HepG2 (cell line): ENCODE measurements around the gene INSIG2. TPM values are rescaled to one million over a fixed set of nuclear protein-coding genes. Genes with fewer than 3 reads are reported as not detected.

ENCODE experiments used
- CREM ChIP-seq, 2 experiments: sonication (generic) in 1 of 2; formaldehyde crosslinking in 1 of 2; IDR thresholded peaks; 2 replicates each; pipeline versions ENCODE4 v1.4.0 to v1.6.1; 2016 to 2020; ENCODE audit warnings: antibody characterized with exemption in 1 of 2, mild to moderate bottlenecking in 1 of 2, missing genetic modification reagents in 1 of 2
- GATAD2A ChIP-seq: IDR thresholded peaks from 2 replicates; pipeline ENCODE4 v1.6.1; 2016
- HNRNPL ChIP-seq: fragments of 200-400 bp; formaldehyde crosslinking; IDR thresholded peaks from 2 replicates; pipeline ENCODE4 v1.6.1; 2017; ENCODE audit warnings: mild to moderate bottlenecking, low read depth, low read length
- MAFG ChIP-seq: sonication (generic); formaldehyde crosslinking; IDR thresholded peaks from 2 replicates; pipeline ENCODE4 v1.5.1; 2020; ENCODE audit warnings: mild to moderate bottlenecking, missing genetic modification reagents
- NFATC3 ChIP-seq: sonication (generic); formaldehyde crosslinking; IDR thresholded peaks from 2 replicates; pipeline ENCODE4 v1.5.1; 2020; ENCODE audit warnings: mild to moderate bottlenecking, missing genetic modification reagents
- NFE2L1 ChIP-seq: sonication (generic); formaldehyde crosslinking; IDR thresholded peaks from 2 replicates; pipeline ENCODE4 v1.4.0; 2020; ENCODE audit warnings: missing genetic modification reagents, mild to moderate bottlenecking, borderline replicate concordance
- PHF5A ChIP-seq: IDR thresholded peaks from one replicate; pipeline ENCODE4 v1.6.1; 2018; ENCODE audit warnings: low read depth, missing genetic modification reagents; ENCODE audit not compliant: unreplicated experiment
- POLR2AphosphoS5 ChIP-seq: IDR thresholded peaks from 2 replicates; pipeline ENCODE4 v1.6.1; 2012; ENCODE audit warnings: low read depth, low read length
- POLR2G ChIP-seq: fragments of 200-400 bp; formaldehyde crosslinking; IDR thresholded peaks from 2 replicates; pipeline ENCODE4 v1.6.1; 2018; ENCODE audit warnings: mild to moderate bottlenecking, low read depth, low read length, moderate library complexity
- PRPF4 ChIP-seq: fragments of 200-400 bp; formaldehyde crosslinking; IDR thresholded peaks from 2 replicates; pipeline ENCODE4 v1.6.1; 2016; ENCODE audit warnings: low read length, low read depth; ENCODE audit not compliant: poor library complexity, severe bottlenecking
- RARA ChIP-seq: IDR thresholded peaks from 2 replicates; pipeline ENCODE4 v1.6.1; 2016; ENCODE audit warnings: missing genetic modification reagents, missing compliant biosample characterization
- SATB2 ChIP-seq: sonication (generic); formaldehyde crosslinking; IDR thresholded peaks from 2 replicates; pipeline ENCODE4 v1.5.0; 2020; ENCODE audit warnings: missing genetic modification reagents
- SPEN ChIP-seq: sonication (generic); formaldehyde crosslinking; IDR thresholded peaks from 2 replicates; pipeline ENCODE4 v1.5.1; 2020; ENCODE audit warnings: low read depth, mild to moderate bottlenecking, missing genetic modification reagents
- STAG1 ChIP-seq: sonication (generic); formaldehyde crosslinking; IDR thresholded peaks from 2 replicates; pipeline ENCODE4 v1.4.0; 2020; ENCODE audit warnings: missing genetic modification reagents
- TARDBP ChIP-seq: sonication (generic); formaldehyde crosslinking; IDR thresholded peaks from 2 replicates; pipeline ENCODE4 v1.8.0; 2022; ENCODE audit warnings: mild to moderate bottlenecking, missing genetic modification reagents
- ZBTB21 ChIP-seq: sonication (generic); formaldehyde crosslinking; IDR thresholded peaks from 2 replicates; pipeline ENCODE4 v1.4.0; 2020; ENCODE audit warnings: missing genetic modification reagents
- ZNF232 ChIP-seq: sonication (generic); formaldehyde crosslinking; IDR thresholded peaks from 2 replicates; pipeline ENCODE4 v1.4.0; 2020; ENCODE audit warnings: missing genetic modification reagents, borderline replicate concordance
- ZNF614 ChIP-seq: IDR thresholded peaks from 2 replicates; pipeline ENCODE4 v1.6.1; 2018; ENCODE audit warnings: missing biosample characterization, missing genetic modification reagents, inconsistent platforms, borderline replicate concordance
- polyA plus RNA-seq, 8 experiments: library from polyadenylated mRNA; depleted of rRNA in 3 of 8; stranded (reverse) in 7 of 8; unstranded in 1 of 8; fragments of >200 nt; fragmentation: Illumina TruSeq in 4 of 8; extraction: Trizol in 4 of 8; gene quantifications; 2 replicates each; pipeline versions ENCODE4 v1.2.1 to v1.2.3, GENCODE V29; 2011 to 2016; ENCODE audit warnings: low read depth in 4 of 8, missing spikeins in 1 of 8, mixed read lengths in 1 of 8; ENCODE audit not compliant: insufficient read depth in 1 of 8
- total RNA-seq, 5 experiments: library from RNA; depleted of rRNA; stranded (reverse); fragments of >200 nt; fragmentation: Illumina TruSeq; extraction: Trizol; gene quantifications; 2 replicates each; pipeline ENCODE4 v1.2.3, GENCODE V29; 2016; ENCODE audit warnings: low read depth in 1 of 5
- TF ChIP-seq, protein P1 (sequence below): sonication (generic); formaldehyde crosslinking; conservative IDR thresholded peaks from 2 replicates; pipeline ENCODE4 v1.4.0; 2020; ENCODE audit warnings: mild to moderate bottlenecking, missing genetic modification reagents, moderate library complexity
- TF ChIP-seq, protein P2 (sequence below): IDR thresholded peaks from 2 replicates; pipeline ENCODE4 v1.6.1; 2016
- TF ChIP-seq, protein P3 (sequence below): sonication (generic); formaldehyde crosslinking; IDR thresholded peaks from 2 replicates; pipeline ENCODE4 v1.5.0; 2020; ENCODE audit warnings: mild to moderate bottlenecking, missing genetic modification reagents, borderline replicate concordance

INSIG2 gene
- total and polyA plus RNA-seq, 2 of the 13 experiments (the other 11 are each of a cell fraction or from before 2014, with no cell fraction given), result 73.5 to 481 TPM

DNA sequence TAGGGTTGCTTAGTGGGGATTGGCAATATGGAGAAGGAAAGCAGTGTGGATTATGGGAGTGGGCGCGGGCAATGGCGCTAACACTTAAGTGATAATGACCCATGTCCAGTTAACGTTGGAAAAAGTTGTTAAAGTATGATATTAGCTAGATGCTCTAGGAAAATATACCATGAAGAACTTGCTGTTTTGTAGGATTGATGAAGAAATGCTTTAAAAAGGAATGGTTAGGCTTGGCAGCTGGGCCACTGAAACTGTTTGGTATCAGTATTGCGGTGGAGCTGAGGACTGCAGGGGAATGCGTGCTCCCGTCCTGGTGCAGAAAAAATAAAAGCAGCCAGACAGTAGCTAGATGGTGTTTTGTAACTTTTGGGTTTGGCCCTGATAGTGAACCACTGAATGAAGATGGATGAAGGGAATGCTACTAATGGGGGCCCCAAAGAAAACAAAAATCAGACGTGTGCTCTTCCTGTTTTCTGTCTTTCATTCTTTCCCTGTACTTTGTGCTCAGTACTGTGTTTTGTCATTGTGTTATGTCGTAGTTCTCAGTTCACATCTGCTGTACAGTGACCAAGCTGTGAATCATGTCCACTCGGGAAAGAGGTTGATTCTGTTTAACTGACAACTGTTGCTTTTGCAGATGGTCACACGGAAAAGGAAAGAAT is 999 bp downstream of the INSIG2 start (continued):
- TF ChIP-seq, protein P1, sequence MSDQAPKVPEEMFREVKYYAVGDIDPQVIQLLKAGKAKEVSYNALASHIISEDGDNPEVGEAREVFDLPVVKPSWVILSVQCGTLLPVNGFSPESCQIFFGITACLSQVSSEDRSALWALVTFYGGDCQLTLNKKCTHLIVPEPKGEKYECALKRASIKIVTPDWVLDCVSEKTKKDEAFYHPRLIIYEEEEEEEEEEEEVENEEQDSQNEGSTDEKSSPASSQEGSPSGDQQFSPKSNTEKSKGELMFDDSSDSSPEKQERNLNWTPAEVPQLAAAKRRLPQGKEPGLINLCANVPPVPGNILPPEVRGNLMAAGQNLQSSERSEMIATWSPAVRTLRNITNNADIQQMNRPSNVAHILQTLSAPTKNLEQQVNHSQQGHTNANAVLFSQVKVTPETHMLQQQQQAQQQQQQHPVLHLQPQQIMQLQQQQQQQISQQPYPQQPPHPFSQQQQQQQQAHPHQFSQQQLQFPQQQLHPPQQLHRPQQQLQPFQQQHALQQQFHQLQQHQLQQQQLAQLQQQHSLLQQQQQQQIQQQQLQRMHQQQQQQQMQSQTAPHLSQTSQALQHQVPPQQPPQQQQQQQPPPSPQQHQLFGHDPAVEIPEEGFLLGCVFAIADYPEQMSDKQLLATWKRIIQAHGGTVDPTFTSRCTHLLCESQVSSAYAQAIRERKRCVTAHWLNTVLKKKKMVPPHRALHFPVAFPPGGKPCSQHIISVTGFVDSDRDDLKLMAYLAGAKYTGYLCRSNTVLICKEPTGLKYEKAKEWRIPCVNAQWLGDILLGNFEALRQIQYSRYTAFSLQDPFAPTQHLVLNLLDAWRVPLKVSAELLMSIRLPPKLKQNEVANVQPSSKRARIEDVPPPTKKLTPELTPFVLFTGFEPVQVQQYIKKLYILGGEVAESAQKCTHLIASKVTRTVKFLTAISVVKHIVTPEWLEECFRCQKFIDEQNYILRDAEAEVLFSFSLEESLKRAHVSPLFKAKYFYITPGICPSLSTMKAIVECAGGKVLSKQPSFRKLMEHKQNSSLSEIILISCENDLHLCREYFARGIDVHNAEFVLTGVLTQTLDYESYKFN (CRISPR knock-in tag), result peak; percentile 83
- TF ChIP-seq STAG1 (CRISPR knock-in tag) (peak; percentile 10; the same call in 1 of the 2 replicates), TARDBP (CRISPR knock-in tag) (peak; percentile 80; the same call in 1 of the 2 replicates), PHF5A (CRISPR knock-in tag) (peak; percentile 12), POLR2G (peak; percentile 100), POLR2AphosphoS5 (peak; percentile 84), ZNF614 (CRISPR knock-in tag) (peak; percentile 67; the same call in 1 of the 2 replicates), GATAD2A (CRISPR knock-in tag) (peak; percentile 57; the same call in 1 of the 2 replicates), MAFG (CRISPR knock-in tag) (no peak), RARA (CRISPR knock-in tag) (peak; percentile 68), HNRNPL (peak; percentile 66; the same call in 1 of the 2 replicates), ZNF232 (CRISPR knock-in tag) (0 out of 2 replicates have a peak, but pooled peaks have one; percentile 53), ZBTB21 (peak; percentile 63; the same call in 1 of the 2 replicates), PRPF4 (peak; percentile 57), SATB2 (CRISPR knock-in tag) (no peak), SPEN (CRISPR knock-in tag) (peak; percentile 48), NFATC3 (CRISPR knock-in tag) (0 out of 2 replicates have a peak, but pooled peaks have one; percentile 55), CREM (IDR thresholded peaks at IDR 0.05) (peak; percentile 86), CREM (CRISPR knock-in tag; IDR thresholded peaks at IDR 0.05) (no peak), NFE2L1 (CRISPR knock-in tag) (no peak)
- TF ChIP-seq, protein P2, sequence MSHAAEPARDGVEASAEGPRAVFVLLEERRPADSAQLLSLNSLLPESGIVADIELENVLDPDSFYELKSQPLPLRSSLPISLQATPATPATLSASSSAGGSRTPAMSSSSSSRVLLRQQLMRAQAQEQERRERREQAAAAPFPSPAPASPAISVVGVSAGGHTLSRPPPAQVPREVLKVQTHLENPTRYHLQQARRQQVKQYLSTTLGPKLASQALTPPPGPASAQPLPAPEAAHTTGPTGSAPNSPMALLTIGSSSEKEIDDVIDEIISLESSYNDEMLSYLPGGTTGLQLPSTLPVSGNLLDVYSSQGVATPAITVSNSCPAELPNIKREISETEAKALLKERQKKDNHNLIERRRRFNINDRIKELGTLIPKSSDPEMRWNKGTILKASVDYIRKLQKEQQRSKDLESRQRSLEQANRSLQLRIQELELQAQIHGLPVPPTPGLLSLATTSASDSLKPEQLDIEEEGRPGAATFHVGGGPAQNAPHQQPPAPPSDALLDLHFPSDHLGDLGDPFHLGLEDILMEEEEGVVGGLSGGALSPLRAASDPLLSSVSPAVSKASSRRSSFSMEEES (CRISPR knock-in tag), result peak; percentile 79
- TF ChIP-seq, protein P3, sequence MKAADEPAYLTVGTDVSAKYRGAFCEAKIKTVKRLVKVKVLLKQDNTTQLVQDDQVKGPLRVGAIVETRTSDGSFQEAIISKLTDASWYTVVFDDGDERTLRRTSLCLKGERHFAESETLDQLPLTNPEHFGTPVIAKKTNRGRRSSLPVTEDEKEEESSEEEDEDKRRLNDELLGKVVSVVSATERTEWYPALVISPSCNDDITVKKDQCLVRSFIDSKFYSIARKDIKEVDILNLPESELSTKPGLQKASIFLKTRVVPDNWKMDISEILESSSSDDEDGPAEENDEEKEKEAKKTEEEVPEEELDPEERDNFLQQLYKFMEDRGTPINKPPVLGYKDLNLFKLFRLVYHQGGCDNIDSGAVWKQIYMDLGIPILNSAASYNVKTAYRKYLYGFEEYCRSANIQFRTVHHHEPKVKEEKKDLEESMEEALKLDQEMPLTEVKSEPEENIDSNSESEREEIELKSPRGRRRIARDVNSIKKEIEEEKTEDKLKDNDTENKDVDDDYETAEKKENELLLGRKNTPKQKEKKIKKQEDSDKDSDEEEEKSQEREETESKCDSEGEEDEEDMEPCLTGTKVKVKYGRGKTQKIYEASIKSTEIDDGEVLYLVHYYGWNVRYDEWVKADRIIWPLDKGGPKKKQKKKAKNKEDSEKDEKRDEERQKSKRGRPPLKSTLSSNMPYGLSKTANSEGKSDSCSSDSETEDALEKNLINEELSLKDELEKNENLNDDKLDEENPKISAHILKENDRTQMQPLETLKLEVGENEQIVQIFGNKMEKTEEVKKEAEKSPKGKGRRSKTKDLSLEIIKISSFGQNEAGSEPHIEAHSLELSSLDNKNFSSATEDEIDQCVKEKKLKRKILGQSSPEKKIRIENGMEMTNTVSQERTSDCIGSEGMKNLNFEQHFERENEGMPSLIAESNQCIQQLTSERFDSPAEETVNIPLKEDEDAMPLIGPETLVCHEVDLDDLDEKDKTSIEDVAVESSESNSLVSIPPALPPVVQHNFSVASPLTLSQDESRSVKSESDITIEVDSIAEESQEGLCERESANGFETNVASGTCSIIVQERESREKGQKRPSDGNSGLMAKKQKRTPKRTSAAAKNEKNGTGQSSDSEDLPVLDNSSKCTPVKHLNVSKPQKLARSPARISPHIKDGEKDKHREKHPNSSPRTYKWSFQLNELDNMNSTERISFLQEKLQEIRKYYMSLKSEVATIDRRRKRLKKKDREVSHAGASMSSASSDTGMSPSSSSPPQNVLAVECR, result peak; percentile 43; the same call in 1 of the 2 replicates
